HUES6 (cell line): ENCODE measurements around the gene FSIP1.

Experiments used
- H3K27ac ChIP-seq: 2 replicates; pipeline ENCODE4 v1.7.0; 2013; ENCODE audit warnings: low read depth, mild to moderate bottlenecking, low read length, inconsistent platforms
- H3K27me3 ChIP-seq: 2 replicates; pipeline ENCODE4 v1.6.1; 2013; ENCODE audit warnings: low read length; ENCODE audit not compliant: control insufficient read depth, insufficient read depth
- H3K36me3 ChIP-seq: 2 replicates; pipeline ENCODE4 v1.6.1; 2013; ENCODE audit warnings: low read length; ENCODE audit not compliant: control insufficient read depth, insufficient read depth
- H3K4me1 ChIP-seq: 2 replicates; pipeline ENCODE4 v1.6.1; 2013; ENCODE audit warnings: low read length; ENCODE audit not compliant: control insufficient read depth, insufficient read depth
- H3K4me3 ChIP-seq: 2 replicates; pipeline ENCODE4 v1.5.1; 2013; ENCODE audit warnings: low read depth, low read length
- H3K9ac ChIP-seq: one replicate; pipeline ENCODE4 v1.6.1; 2013; ENCODE audit warnings: mild to moderate bottlenecking, low read length
- H3K9me3 ChIP-seq: 2 replicates; pipeline ENCODE4 v1.6.1; 2013; ENCODE audit warnings: low read depth, low read length; ENCODE audit not compliant: control insufficient read depth, insufficient read depth

The FSIP1 gene

DNA sequence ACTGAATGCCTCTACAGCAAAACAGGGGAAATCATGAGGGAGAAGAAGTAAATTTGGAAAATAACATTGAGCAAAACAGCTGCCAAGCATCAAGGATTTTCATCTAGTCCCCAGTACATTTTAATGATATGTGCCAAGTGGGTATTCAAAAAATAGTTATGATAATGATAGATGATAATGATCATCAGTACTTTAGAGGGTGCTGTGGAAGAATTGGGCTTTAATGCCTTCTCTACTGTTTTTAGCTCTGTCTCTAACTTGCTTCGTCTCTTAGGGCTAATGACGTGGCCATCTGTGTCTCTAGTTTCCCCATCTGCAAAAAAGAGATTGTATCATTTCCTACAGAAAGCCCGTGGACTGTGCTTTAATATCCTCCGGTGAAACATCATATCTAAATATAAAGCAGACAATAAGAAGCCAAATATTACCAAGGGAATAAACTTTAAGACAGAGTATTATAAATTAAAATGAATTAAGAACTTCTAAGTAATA, 10.2 kb upstream of the FSIP1 start:
- Histone ChIP-seq H3K9me3 (no peaks in the 10 kb centered on the region), H3K4me3 (no peak overlapping the region), H3K27me3 (no peaks in the 10 kb centered on the region), H3K9ac (no peak overlapping the region), H3K27ac (no peak overlapping the region), H3K36me3 (no peaks in the 10 kb centered on the region), H3K4me1 (peaks cover 18% of the 10 kb centered on the region)

DNA sequence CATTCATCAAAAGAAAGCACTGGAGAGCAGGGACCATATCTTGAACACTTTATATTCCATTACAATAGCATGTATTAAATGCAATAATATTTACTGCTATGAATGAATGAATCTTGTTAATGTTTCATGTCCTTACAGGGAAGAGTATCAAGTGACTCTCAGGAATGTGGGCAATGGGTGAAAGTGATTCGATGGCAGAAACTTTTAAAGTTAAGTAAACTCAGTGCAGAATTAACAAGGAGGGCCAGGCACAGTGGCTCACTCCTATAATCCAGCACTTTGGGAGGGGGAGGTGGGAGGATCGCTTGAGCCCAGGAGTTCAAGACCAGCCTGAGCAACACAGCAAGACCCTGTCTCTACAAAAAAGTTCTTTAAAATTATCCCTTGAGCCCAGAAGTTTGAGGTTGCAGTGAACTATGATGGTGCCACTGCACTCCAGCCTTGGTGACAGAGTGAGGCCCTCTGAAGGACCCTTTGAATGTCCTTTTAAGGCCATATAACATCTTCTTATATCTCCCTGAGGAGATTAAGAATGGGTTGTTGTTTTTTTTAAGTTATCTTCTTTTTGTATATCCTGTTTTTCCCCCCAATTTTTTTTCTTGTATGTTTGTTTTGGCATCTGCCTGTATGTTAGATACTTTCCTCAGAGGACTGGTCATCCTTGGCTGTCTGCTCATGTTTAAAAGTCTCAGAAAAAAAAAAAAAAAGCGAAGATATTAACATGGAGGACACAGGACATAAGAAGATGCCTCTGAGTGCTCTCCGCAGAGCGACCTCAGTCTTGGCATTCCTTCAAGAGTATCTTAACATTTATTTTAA, 9.6 kb upstream of the FSIP1 start:
- H3K27me3 ChIP-seq: no peaks in the 10 kb centered on the region
- no peak overlapping the region for H3K27ac ChIP-seq
- no peak overlapping the region for H3K4me3 ChIP-seq
- H3K36me3 ChIP-seq: no peaks in the 10 kb centered on the region
- H3K9ac ChIP-seq: no peak overlapping the region
- peaks cover 25% of the 10 kb centered on the region for H3K4me1 ChIP-seq
- no peaks in the 10 kb centered on the region for H3K9me3 ChIP-seq

DNA sequence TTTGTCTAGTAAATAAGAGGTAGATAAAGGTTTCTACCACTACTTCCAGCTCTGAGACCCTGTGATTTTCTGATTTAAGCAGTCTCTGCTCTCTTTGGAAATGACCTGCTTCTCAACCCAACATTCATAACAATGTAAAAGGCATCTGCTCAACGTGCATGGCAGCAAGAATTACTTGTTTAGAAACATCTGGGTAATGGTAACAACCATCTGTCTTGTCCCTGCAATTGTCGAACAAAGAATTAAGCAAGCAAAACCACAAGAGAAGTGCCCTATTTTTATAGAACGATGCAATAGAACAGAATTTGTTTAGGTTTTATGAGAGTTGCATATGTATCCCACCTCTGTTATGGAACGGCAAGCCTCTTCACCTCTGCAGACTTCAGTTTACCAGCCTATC, 7.1 kb upstream of the FSIP1 start:
- Histone ChIP-seq H3K27me3 (no peaks in the 10 kb centered on the region), H3K4me3 (no peak overlapping the region), H3K27ac (no peak overlapping the region), H3K9me3 (no peaks in the 10 kb centered on the region), H3K4me1 (peaks cover 42% of the 10 kb centered on the region), H3K9ac (no peak overlapping the region), H3K36me3 (no peaks in the 10 kb centered on the region)

DNA sequence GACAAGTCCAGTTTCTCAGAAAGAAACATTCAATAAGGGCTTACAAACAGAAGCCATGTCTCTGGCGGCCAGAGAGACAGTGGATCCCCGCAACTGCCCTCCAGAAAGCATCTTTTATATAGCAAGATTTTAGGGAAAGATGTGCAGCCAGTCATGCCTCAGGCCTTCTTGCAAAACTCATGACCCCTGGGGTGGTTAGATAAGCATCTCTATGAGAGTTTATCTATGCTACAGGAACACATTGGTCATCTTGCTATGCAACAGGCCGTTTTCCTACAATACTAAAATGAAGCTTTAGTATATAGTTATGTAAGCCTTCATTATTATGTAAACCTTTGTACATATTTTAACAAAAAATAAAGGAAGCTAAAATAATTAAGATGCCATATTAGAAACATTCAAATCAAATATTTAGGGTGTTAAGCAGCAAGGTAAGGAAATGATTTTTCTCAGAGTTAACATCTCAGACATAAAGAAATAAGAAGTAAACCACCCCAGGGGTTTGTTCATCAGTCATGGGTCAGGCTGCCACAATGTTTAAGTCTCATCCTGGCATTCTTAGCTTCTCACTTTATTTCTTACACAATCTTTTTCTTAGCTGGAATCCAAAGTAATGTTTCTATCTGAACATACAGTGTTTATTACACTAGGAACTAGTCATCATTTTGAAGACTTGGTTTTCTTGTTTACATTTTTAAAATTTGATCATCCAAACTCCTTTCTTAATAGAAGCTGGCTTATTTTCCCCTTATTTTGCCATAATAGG, 6.3 kb upstream of the FSIP1 start:
- no peaks in the 10 kb centered on the region for H3K27me3 ChIP-seq
- H3K9me3 ChIP-seq: no peaks in the 10 kb centered on the region
- no peaks in the 10 kb centered on the region for H3K36me3 ChIP-seq
- no peak overlapping the region for H3K27ac ChIP-seq
- no peak overlapping the region for H3K9ac ChIP-seq
- H3K4me3 ChIP-seq: no peak overlapping the region
- peaks cover 42% of the 10 kb centered on the region for H3K4me1 ChIP-seq

DNA sequence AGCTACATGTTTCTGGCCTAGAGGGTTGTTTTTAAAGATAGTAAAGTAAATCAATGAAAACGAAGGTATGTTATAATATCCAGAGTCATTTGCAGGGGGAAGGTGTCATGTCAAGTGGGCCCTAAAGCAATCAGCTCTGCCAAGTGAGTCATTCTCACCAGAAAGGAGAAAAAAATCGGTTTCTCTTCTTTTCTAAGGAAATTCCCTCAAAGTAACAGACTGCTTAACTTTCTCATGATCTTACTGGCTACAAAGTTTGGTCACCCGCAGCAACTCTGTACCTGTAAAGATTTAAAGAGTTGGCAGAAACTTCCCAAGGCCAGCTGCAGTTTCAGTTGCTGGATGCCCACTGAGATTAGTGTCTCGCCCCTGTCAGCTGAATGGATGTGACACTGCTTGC, 5.5 kb upstream of the FSIP1 start:
- Histone ChIP-seq H3K9ac (no peak overlapping the region), H3K4me3 (no peak overlapping the region), H3K27ac (no peak overlapping the region), H3K36me3 (no peaks in the 10 kb centered on the region), H3K27me3 (no peaks in the 10 kb centered on the region), H3K4me1 (peaks cover 42% of the 10 kb centered on the region), H3K9me3 (no peaks in the 10 kb centered on the region)

DNA sequence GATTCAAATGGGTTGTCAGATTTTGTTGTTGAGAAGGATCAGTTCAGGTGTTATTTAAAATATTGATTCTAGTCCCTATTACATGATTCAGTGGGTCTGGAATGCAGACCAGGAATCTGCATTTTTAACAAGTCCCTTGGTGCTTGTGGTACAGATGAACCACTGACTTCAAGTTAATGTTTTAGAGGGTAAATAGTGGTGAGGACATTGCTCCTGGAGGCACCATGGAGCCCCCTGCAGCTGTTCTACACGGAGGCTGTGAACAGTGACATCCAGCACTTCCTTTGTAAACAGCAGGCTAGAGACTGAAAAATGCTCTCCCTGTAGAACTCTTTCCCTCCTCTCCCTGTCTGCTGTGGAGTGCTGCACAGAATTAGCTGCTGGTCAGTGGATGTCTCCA, 4.8 kb upstream of the FSIP1 start:
- Histone ChIP-seq H3K9me3 (no peaks in the 10 kb centered on the region), H3K27me3 (no peaks in the 10 kb centered on the region), H3K27ac (no peak overlapping the region), H3K9ac (no peak overlapping the region), H3K36me3 (no peaks in the 10 kb centered on the region), H3K4me1 (peaks cover 42% of the 10 kb centered on the region), H3K4me3 (no peak overlapping the region)

DNA sequence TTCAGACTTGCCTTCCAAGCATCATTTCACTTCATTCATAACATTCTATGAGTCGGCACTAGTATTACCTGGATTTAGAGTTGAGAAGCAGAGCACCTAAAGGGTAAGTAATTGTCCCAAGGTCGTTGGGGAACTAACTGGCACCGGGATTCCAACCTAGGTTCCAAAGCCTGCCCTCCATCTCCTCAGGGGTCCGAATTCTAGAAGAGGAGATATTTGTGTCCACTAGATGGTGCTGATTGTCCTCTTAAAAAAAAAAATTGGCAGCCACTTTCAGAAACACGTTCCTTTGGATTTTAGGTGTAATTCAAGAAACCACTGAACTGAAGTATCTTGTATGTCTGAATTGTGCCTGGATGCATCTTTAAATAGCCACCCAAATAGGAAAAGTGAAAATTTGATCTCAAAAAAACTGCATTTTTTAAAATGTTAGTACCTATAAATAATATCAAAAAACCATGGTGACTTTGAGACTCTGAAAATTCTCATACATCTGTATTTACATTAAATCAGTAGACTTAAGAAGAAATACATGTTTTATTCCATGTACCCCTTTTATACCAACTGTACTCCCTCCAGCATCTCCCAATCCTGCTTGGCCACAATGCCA, 3.9 kb upstream of the FSIP1 start:
- Histone ChIP-seq H3K9ac (peak overlapping the region; percentile 23), H3K4me1 (peaks cover 42% of the 10 kb centered on the region), H3K36me3 (no peaks in the 10 kb centered on the region), H3K4me3 (peak overlapping the region; percentile 4; the same call in 1 of the 2 replicates), H3K9me3 (no peaks in the 10 kb centered on the region), H3K27ac (no peak overlapping the region), H3K27me3 (no peaks in the 10 kb centered on the region)

DNA sequence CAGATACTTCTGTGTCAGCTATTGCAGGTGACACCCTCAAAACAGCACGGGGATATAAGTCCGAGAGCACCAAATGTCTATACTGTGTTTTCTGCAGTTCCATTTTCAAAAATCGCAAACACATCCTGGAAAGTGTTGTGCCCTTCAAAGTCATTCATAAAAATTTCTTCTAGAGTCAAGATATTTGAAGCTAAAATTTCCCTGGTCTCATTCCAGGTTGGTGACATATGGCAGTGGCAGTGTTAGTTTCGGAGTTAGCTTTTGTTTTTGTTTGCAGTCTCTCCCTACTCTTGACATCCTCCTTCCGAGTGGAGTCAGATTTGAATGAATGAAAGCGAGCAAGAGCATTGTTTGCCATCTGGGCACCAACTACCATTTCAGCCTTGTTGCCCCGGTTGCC, 3.2 kb upstream of the FSIP1 start:
- Histone ChIP-seq H3K27ac (no peak overlapping the region), H3K9me3 (no peaks in the 10 kb centered on the region), H3K27me3 (no peaks in the 10 kb centered on the region), H3K4me3 (0 out of 2 replicates have a peak overlapping the region, but pooled peaks have one; percentile 4), H3K36me3 (no peaks in the 10 kb centered on the region), H3K9ac (no peak overlapping the region), H3K4me1 (peaks cover 42% of the 10 kb centered on the region)

DNA sequence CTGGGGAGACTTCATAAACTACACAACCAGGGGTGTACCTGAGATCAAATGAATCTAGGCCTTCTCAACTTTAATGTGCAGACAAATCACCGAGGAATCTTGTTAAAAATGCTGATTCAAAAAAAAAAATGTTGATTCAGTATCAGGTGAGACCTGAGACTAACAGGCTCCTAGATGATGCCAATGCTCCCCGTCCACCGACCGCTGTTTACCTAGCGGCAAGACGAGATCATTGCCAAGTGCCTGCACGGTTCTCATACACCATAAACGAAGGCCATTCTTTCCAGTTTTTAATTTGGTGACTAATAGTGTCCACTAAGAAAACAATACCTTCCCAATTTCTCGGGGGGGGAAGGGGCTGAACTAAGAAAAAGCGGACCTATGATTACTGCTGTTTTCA, 2.5 kb upstream of the FSIP1 start:
- H3K4me3 ChIP-seq: no peak overlapping the region
- H3K36me3 ChIP-seq: no peaks in the 10 kb centered on the region
- peaks cover 42% of the 10 kb centered on the region for H3K4me1 ChIP-seq
- no peak overlapping the region for H3K9ac ChIP-seq
- H3K27ac ChIP-seq: no peak overlapping the region
- no peaks in the 10 kb centered on the region for H3K9me3 ChIP-seq
- no peaks in the 10 kb centered on the region for H3K27me3 ChIP-seq

DNA sequence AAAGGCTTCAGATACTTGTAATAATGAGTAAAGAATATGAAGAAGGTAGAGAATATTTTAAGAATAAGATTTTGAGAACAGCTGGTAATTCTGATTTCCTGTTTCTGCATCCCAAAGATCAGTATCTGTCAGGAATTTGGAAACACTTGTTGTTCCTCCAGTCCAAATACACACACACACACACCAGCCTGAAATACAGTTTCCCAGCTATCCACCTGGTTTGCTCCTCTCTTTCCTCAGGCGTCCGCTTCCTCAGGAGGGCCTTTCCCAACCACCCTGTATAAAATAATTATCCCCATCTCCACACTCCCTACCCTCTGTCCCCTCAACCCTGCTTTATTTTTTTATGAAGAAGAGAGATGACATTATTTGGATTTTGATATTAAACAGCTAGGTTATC, 2.0 kb upstream of the FSIP1 start:
- Histone ChIP-seq H3K9me3 (no peaks in the 10 kb centered on the region), H3K36me3 (no peaks in the 10 kb centered on the region), H3K4me1 (peaks cover 42% of the 10 kb centered on the region), H3K27me3 (no peaks in the 10 kb centered on the region), H3K27ac (no peak overlapping the region), H3K4me3 (no peak overlapping the region), H3K9ac (no peak overlapping the region)

DNA sequence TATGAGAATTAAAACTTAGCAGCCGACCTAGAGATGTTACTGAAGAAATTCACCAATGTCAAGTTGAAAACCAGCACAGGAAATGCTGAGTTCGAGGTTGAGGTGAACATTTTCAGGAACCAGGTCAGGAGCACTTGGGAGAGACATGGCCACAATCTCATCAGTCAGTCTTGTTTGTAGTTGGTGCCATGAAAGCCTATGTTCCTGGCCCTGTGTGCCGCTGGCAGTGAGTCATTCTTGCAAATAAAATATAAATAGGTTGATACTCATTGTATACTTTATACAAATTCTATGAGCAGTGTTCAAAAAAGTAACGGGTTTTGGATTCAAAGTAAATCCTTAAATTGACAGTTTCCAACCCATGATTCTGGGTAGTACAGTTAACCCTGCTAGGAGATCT, 1.5 kb upstream of the FSIP1 start:
- no peak overlapping the region for H3K27ac ChIP-seq
- H3K4me1 ChIP-seq: peaks cover 42% of the 10 kb centered on the region
- H3K4me3 ChIP-seq: peak overlapping the region; percentile 86
- no peaks in the 10 kb centered on the region for H3K27me3 ChIP-seq
- no peaks in the 10 kb centered on the region for H3K9me3 ChIP-seq
- H3K36me3 ChIP-seq: no peaks in the 10 kb centered on the region
- H3K9ac ChIP-seq: no peak overlapping the region
